ENCODE results near the gene HEATR5A.

DNA sequence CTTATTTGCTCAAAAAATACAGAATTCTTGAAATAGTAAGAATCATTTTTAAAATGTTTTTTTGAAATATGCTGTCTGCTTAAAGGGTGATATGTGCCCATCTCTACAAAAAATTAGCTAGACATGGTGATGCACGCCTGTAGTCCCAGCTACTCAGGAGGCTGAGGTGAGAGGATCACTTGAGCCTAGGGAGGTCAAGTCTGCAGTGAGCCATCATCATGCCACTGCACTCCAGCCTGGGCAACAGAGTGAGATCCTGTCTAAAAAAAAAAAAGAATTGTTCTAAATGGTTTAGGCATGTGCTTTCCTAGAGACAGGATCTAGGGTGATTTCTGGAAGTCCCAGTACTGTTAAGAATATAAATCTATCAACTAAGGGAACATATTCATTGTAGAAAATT lies 137.2 kb downstream of the HEATR5A start:
- TF ChIP-seq, protein P1, sequence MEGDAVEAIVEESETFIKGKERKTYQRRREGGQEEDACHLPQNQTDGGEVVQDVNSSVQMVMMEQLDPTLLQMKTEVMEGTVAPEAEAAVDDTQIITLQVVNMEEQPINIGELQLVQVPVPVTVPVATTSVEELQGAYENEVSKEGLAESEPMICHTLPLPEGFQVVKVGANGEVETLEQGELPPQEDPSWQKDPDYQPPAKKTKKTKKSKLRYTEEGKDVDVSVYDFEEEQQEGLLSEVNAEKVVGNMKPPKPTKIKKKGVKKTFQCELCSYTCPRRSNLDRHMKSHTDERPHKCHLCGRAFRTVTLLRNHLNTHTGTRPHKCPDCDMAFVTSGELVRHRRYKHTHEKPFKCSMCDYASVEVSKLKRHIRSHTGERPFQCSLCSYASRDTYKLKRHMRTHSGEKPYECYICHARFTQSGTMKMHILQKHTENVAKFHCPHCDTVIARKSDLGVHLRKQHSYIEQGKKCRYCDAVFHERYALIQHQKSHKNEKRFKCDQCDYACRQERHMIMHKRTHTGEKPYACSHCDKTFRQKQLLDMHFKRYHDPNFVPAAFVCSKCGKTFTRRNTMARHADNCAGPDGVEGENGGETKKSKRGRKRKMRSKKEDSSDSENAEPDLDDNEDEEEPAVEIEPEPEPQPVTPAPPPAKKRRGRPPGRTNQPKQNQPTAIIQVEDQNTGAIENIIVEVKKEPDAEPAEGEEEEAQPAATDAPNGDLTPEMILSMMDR (IDR thresholded peaks at IDR 0.05) = no peak
- TF ChIP-seq EZH2 (IDR thresholded peaks at IDR 0.05; ENCODE audit: borderline replicate concordance, insufficient read depth, low read depth, low read length, poor library complexity, severe bottlenecking) = no peak
